ENCODE measurements around the gene GATC. TPM values are rescaled to one million over a fixed set of nuclear protein-coding genes. Genes with fewer than 3 reads are reported as not detected.

Gene GATC
- total RNA-seq, 6 experiments from 2014 or later: 16.3 to 30.9 (median 24.0) TPM

- H3K4me3 Mint-ChIP-seq: peak overlapping the region; percentile 89
- H3K36me3 Mint-ChIP-seq (ENCODE audit: low read depth): peaks cover 32% of the 10 kb centered on the region
- peaks cover 37% of the 10 kb centered on the region for H3K4me1 Mint-ChIP-seq (ENCODE audit: low read depth)
- peak; percentile 27 for DNase-seq
- H3K27ac Mint-ChIP-seq: peak overlapping the region; percentile 75
- no peaks in the 10 kb centered on the region for H3K9me3 Mint-ChIP-seq
- TF ChIP-seq, protein P1, sequence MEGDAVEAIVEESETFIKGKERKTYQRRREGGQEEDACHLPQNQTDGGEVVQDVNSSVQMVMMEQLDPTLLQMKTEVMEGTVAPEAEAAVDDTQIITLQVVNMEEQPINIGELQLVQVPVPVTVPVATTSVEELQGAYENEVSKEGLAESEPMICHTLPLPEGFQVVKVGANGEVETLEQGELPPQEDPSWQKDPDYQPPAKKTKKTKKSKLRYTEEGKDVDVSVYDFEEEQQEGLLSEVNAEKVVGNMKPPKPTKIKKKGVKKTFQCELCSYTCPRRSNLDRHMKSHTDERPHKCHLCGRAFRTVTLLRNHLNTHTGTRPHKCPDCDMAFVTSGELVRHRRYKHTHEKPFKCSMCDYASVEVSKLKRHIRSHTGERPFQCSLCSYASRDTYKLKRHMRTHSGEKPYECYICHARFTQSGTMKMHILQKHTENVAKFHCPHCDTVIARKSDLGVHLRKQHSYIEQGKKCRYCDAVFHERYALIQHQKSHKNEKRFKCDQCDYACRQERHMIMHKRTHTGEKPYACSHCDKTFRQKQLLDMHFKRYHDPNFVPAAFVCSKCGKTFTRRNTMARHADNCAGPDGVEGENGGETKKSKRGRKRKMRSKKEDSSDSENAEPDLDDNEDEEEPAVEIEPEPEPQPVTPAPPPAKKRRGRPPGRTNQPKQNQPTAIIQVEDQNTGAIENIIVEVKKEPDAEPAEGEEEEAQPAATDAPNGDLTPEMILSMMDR (IDR thresholded peaks at IDR 0.05): peak; percentile 17; the same call in 1 of the 2 replicates
- no peaks in the 10 kb centered on the region; the same call in 1 of the 2 replicates for H3K27me3 Mint-ChIP-seq (ENCODE audit: insufficient read depth)
Measured at GRCh38 chr12:120496413-120497340, 50.4 kb downstream of the GATC start.

DNA sequence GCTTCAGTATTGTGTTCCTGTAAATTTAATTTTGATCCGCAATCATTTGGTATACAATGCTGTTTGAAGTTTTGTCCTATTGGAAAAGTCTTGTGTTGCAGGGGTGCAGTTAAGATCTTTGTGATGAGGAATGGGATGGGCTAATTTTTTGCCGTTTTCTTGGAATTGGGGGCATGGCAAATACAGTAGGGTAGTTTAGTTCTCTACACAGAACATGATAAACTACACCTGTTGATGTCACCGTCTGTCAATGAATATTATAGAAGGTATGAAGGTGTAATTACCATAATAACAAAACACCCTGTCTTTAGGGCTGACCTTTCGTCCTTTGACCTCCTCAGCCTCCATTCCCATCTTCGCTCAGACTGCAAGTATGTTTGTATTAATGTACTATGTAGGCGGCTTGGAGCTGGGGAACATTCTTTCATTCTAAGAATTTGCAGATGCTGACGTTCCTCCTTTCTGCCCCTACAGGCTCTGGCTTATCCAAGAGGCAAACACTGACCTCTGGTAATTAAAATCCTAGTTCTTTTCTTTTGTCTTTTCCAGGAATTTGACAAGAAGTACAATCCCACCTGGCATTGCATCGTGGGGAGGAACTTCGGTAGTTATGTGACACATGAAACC, 51.4 kb downstream of the GATC start:
- no peaks in the 10 kb centered on the region for H3K9me3 Mint-ChIP-seq
- peak overlapping the region; percentile 89 for H3K4me3 Mint-ChIP-seq
- H3K27ac Mint-ChIP-seq: peak overlapping the region; percentile 75
- DNase-seq: peak; percentile 5
- TF ChIP-seq, protein P1 (IDR thresholded peaks at IDR 0.05): no peak
- peaks cover 37% of the 10 kb centered on the region for H3K4me1 Mint-ChIP-seq (ENCODE audit: low read depth)
- H3K27me3 Mint-ChIP-seq (ENCODE audit: insufficient read depth): peaks cover 2% of the 10 kb centered on the region; the same call in 1 of the 2 replicates
- H3K36me3 Mint-ChIP-seq (ENCODE audit: low read depth): peaks cover 32% of the 10 kb centered on the region

GRCh38 chr12:120498870-120499515, 52.7 kb downstream of the GATC start:
- Mint-ChIP-seq H3K9me3 (no peaks in the 10 kb centered on the region), H3K27ac (no peak overlapping the region), H3K4me1 (ENCODE audit: low read depth) (peaks cover 37% of the 10 kb centered on the region), H3K36me3 (ENCODE audit: low read depth) (peaks cover 37% of the 10 kb centered on the region), H3K27me3 (ENCODE audit: insufficient read depth) (peaks cover 2% of the 10 kb centered on the region; the same call in 1 of the 2 replicates), H3K4me3 (peak overlapping the region; percentile 1; the same call in 1 of the 2 replicates)
- DNase-seq: no peak
- TF ChIP-seq, protein P1 (IDR thresholded peaks at IDR 0.05): no peak

DNA sequence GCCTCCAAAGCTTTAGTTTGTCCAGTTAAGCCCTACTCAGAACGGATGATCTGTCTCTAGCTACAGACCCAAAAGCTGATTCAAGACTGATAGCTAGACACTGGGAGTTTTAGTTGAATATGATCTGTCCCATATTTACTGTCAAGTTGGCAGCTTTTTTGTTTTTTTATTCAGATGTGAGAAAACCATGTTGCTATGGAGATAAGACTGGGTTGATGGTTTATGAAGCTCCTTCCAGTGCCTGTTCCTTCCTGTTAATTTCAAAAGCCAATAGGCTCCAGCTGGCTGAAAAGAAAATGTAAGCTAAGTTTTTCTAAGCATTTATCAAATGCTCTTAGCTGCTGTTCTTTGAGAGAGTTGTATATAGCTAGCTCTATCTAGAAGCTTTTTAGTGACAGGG, 54.3 kb downstream of the GATC start:
- TF ChIP-seq, protein P1 (IDR thresholded peaks at IDR 0.05): no peak
- Mint-ChIP-seq H3K36me3 (ENCODE audit: low read depth) (peaks cover 37% of the 10 kb centered on the region), H3K4me3 (no peak overlapping the region), H3K27ac (peak overlapping the region; percentile 63), H3K4me1 (ENCODE audit: low read depth) (peaks cover 28% of the 10 kb centered on the region), H3K27me3 (ENCODE audit: insufficient read depth) (0 out of 2 replicates have a peak, but pooled peaks cover 2% of the 10 kb centered on the region), H3K9me3 (no peaks in the 10 kb centered on the region)
- DNase-seq: peak; percentile 20

GRCh38 chr12:120504587-120504986, 58.3 kb downstream of the GATC start:
- Mint-ChIP-seq H3K4me3 (no peak overlapping the region), H3K9me3 (no peaks in the 10 kb centered on the region), H3K27me3 (ENCODE audit: insufficient read depth) (0 out of 2 replicates have a peak, but pooled peaks cover 2% of the 10 kb centered on the region), H3K4me1 (ENCODE audit: low read depth) (peaks cover 7% of the 10 kb centered on the region), H3K27ac (no peak overlapping the region), H3K36me3 (ENCODE audit: low read depth) (peaks cover 20% of the 10 kb centered on the region)
- DNase-seq: no peak
- TF ChIP-seq, protein P1 (IDR thresholded peaks at IDR 0.05): no peak
